HG03108 (cell line): ENCODE measurements around the gene INTS7.
A peak's percentile ranks its signal among the peaks of the same experiment; 100 is the strongest.
"Not testable (repeated sequence)": the region's sequence is repeated elsewhere in the genome, so short reads cannot be mapped to it uniquely, and the experiment has no call there.

ENCODE experiments used
- ATAC-seq: cut with Tn5 transposase; IDR thresholded peaks from one replicate; pipeline ENCODE4 v1.9.1; 2021; ENCODE audit warnings: moderate library complexity; ENCODE audit not compliant: unreplicated experiment

Gene INTS7

GRCh38 chr1:211937422-211937821 lies 97.9 kb downstream of the INTS7 start:
- not testable (repeated sequence) for ATAC-seq

- peak; percentile 63 for ATAC-seq
These were observed 99.8 kb downstream of the INTS7 start for GRCh38 chr1:211935448-211935970.

- ATAC-seq: no peak
These were observed 101.2 kb downstream of the INTS7 start for GRCh38 chr1:211933946-211934714.

- ATAC-seq: no peak
These were observed 102.5 kb downstream of the INTS7 start for GRCh38 chr1:211932933-211933254.

DNA sequence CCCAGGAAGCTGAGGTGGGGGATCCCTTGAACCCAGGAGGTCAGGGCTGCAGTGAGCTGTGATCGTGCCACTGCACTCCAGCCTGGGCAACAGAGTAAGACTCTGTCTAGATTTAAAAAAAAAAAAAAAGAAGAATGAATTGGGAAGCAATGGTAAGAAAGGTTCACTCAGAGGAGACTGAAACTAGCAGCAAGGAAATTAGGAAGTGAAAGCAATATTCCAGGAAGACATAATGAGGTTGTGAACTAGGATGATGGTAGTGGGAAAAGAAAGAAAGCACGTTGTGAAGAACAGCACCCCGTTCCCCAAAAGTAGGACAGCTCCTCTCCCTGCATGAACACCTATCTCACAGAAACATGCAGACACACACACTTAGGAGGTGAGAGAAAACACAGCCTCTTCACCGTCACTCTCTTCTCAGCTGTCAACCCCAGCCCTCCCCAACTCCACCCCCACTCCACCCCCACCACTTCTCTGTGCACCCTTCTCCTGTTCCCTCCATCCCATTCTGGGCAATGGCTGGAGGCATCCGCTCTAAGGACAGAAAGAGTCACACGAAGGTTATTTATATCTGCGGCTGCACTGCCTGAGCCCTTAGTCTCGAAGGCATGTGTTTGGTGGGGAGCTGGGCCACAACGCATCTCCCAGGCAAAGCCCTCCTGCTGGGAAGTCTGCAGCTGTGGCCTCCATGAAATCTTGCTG lies 103.0 kb downstream of the INTS7 start:
- ATAC-seq: no peak

DNA sequence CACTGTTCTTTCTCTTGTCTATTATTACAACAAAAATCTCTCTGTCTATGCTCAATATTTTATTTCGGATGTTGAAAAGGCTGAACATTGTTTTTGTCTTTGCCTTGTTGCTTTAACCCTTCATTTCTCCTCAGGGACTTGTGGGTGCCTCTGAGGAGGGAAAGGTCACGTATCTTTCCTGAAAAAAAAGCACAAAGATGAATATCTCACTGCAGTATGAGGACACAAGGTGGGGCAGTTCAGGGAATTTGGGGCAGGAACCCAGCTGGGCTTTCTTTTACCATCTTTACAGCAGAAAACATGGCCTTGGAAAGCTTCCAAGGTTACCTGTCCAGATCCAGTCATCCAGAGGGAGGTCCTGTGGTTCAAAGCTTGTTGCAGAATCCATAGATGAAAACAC lies 105.7 kb downstream of the INTS7 start:
- no peak for ATAC-seq

DNA sequence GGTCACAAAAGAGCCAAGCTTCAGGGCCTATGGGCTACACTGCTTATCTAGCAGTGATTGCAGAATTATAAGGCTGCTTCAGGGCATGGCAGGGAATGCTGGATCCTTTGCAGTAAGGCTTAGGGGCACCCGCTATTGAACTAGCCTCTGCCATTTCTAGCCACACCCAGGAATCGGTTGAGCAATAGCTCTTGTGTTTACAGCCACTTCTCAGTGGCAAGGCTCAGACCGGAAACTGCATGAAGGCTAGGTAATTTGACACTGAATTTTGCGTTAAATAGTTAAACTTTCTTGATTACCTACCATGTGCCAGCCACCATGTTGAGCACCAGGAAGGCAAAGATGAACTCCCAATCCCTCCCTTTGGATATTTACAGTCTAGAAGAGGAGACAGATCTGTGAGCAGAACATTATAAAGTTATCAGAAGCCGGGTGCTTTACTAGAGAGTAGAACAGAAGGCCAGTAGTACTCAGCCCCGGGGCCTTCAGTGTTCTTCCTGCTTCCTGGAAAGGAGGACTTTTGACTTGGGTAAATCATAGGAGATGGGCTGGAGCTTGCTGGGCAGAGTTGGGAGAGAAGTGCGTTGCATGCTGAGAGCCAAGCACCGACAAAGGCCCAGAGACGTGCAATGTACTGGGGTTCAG lies 106.2 kb downstream of the INTS7 start:
- no peak for ATAC-seq

- ATAC-seq: no peak
These were observed 107.0 kb downstream of the INTS7 start for GRCh38 chr1:211928290-211928801.

GRCh38 chr1:211925016-211925415 lies 110.3 kb downstream of the INTS7 start:
- ATAC-seq: peak; percentile 46

DNA sequence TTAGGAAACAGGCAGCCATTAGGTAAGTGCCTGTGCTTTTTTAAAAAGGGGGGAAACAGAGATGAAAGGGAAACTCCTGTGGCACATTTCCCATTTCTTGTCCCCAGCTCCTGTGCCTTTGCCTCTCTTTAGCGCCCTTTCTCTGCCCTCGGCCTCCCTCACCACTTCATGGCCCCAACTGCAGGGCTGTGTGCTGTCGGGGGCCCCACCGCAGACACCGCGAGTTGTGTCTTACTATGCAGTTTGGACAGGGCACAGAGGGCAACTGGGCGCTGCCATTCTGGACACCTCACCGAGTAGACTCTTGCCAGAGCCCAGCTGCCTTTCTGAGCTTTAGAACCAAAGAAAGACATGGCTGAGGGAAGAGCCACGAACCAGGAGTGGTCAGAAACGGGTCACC lies 111.1 kb downstream of the INTS7 start:
- no peak for ATAC-seq

GRCh38 chr1:211923095-211923494 lies 112.3 kb downstream of the INTS7 start:
- ATAC-seq: no peak

GRCh38 chr1:211921579-211922095 lies 113.7 kb downstream of the INTS7 start:
- ATAC-seq: no peak

DNA sequence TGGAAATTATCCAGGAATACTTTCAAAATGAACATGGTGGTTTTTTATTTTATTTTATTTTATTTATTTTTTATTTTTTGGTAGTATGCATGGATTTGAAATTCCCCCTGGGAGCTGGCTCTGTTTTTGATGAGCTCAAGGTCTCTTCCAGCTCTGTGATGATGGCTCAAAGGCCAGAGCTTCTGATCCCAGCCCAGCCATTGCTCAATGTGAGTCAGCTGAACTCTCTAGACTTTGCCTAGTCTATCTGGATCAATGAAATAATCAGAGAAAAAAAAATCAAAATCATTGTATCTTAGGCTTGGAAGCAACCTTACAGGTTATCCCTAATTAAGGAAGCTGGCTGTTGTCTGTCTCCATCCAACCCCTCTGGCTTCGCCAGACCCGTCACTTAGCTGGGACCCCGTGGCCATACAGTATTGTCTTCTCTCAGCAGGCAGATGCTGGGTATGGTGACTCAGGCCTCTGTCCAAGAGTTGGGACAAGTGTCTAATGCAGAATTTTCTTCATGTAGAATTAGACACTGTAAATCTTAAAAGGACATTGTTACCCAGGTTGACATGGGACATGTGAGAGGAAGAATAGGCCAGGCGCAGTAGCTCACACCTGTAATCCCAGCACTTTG lies 114.6 kb downstream of the INTS7 start:
- no peak for ATAC-seq

- no peak for ATAC-seq
These were observed 115.2 kb downstream of the INTS7 start for GRCh38 chr1:211920141-211920572.

GRCh38 chr1:211918843-211919414 lies 116.4 kb downstream of the INTS7 start:
- ATAC-seq: no peak

- ATAC-seq: not testable (repeated sequence)
These were observed 118.9 kb downstream of the INTS7 start for GRCh38 chr1:211916458-211916857.

GRCh38 chr1:211915924-211916323 lies 119.4 kb downstream of the INTS7 start:
- no peak for ATAC-seq

- ATAC-seq: no peak
These were observed 122.4 kb downstream of the INTS7 start for GRCh38 chr1:211912844-211913432.

- no peak for ATAC-seq
These were observed 123.3 kb downstream of the INTS7 start for GRCh38 chr1:211912038-211912437.

- no peak for ATAC-seq
These were observed 124.4 kb downstream of the INTS7 start for GRCh38 chr1:211910913-211911485.
